NCI-H2227 (cell line): ENCODE results near the gene DSCAML1.

Experiments used
- DNase-seq: peaks from one replicate; lab custom pipeline; 2025; ENCODE audit not compliant: unreplicated experiment; lab: John Stamatoyannopoulos, UW

Gene DSCAML1

DNA sequence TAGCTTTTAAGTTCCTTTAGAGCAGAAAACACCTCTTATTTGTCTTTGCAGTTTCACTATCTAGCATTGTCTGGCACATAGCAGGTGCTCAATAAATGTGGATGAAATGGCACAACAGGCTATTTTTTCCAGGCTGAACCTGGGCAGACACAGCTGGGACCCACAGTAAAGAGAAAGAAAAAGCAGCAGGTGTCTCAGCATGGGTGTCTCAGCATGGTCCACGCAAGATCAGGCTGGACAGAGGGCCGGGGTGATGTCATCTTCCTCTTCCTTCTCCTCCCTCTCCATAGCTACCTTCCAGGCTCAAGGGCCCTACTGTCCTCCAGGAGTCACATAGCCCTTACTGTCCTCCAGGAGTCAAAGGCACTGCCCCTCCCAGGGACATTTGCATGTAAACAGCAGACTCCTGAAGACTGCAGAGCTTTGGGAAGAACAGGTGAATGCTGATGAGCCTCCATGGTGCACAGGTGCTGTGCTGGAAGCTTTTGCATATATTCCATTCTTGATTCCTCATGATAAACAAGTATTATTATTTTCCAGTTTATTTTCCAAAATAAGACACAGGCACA, 65.2 kb downstream of the DSCAML1 start:
- no peak for DNase-seq

DNA sequence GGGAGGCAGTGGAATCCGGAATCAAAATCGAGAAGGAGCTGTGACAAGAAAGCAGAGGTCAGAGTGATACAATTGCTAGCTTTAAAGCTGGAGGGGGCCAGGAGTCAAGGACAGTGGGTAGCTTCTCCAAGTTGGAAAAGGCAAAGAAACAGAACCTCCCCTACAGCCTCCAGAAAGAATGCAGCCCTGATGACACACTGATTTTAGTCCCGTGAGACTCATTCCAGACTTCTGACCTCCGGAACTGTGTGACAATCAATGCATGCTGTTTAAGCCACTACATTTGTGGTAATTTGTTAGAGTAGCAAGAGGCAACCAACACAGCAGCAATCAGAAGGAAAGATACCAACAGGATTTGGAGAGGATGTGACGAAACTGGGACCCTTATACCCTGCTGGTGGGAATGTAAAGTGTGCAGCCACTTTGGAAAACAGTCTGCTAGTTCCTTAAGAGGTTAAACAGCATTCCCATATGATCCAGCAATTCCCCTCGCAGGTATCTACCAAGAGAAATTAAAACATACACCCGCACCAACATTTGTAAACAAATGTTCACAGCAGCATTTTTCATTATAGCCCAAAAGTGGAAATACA, 66.7 kb downstream of the DSCAML1 start:
- no peak for DNase-seq

DNA sequence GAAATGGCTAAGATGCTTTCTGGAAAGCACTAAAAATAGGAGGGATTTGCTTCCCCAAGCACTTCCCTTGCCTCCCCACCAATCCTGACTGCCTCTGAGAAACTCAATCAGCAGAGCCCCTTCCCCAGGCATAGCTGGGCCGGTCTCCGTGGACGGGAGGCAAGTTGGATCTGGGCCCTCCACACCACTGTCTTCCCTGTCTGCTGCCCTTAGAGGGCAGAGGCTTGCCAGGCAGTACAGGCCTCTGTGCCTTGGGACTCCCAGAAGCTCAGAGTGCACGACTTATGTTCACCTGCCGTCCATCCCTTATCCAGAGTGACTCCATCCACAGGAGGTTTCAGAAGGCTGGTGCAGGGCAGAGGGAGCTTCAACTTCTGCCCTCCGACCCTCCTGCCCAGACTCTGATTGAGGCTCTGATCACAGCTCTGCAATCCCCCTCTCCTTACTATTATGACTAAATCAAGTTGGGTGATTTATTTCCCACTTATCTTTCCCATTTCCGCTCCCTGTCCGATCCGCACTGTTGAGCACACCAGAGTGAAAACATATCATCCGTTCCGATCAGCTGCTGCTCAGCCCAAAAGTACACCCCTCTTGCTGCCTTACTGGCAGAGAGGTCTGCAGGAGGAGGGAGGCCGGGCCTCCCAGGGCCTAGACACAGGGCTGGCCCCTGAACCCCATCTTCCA, 71.8 kb downstream of the DSCAML1 start:
- no peak for DNase-seq

DNA sequence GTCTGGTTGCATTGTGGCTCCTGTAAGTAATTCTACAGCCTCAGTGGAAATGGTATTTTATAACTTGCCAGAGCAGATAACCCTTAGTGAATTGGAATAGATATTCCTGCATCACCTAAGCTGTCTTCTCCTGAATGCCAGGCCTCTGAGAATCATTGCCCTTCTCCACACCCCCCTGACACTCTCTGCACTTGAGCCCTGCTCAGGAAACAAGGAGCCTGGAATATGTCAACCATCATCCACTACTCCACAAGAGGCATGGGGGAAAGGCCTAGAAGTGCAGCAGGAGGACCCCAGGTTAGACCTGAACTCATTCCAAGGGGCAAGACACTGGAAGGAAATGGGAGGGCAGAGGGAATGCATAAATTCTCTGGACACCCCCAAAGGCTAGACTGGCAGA, 72.4 kb downstream of the DSCAML1 start:
- DNase-seq: no peak

DNA sequence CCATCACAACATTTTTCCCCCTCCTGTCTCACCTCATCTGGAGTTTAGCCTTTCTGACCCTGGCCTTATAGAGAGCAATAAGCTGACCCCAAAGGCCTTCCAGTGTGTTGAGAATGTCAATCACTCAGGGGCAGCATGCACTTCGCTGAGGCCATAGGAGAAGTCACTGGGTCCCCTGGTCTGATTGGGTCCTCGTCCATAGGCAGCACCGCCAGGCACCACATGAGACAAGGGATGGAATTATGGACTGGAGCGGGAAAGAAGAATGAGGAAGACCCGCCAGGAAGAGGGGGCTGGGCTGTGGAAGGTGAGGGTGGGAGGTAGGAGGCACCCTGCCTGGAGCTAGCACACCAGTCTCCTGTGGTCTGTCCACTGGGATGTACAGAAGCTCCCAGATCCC, 72.9 kb downstream of the DSCAML1 start:
- DNase-seq: no peak

DNA sequence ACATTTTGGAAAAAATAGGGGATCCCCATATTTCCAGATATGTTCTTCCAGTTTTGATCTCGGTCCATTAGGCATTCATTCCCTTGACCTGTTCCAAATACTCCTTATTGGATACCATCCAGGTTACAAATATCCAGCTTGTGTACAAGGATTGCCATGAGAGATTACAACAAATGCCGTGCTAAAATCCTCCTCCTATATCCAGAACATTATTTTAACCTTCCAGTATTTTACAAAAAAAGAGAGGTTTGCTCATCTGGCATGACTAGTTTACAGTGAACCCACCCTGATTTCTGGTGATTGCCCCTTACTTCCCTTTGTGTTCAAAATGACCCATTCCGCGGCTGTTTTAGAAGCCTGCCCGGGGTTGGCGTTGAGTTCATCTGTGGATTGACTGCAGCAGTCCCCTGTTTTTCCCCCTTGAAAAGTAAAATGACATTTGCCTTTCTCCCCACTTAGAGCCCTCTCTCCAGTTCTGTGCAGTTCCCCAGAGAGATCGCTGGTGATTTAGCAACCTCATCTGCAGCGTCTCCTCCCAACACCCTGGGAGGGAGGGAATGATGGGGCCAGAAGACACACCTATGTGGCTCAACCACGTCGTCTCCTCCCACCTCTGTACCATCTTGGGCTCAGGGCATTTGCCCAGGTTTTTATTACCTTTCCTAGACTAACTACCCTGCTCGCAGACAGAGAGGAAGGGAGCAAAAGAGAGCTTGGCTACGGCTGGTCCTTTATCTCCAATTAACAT, 73.6 kb downstream of the DSCAML1 start:
- peak; percentile 14 for DNase-seq

DNA sequence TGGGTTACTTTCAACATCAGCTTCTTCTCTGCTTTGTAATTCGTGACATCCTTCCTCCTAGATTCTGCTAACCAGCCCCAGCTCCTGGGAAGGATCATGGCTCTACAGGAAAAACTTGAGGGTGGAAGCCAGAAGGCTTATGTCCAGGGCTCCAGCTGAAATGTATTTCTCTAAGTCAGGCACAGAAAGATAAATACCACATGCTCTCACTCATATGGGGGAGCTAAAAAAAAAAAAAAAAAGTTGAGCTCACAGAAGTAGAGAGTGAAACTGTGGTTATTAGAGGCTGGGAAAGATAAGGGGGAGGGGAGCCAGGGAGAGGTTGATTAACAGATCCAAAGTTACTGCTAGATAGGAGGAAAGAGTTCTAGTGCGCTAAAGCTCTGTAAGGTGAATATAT, 74.9 kb downstream of the DSCAML1 start:
- no peak for DNase-seq

DNA sequence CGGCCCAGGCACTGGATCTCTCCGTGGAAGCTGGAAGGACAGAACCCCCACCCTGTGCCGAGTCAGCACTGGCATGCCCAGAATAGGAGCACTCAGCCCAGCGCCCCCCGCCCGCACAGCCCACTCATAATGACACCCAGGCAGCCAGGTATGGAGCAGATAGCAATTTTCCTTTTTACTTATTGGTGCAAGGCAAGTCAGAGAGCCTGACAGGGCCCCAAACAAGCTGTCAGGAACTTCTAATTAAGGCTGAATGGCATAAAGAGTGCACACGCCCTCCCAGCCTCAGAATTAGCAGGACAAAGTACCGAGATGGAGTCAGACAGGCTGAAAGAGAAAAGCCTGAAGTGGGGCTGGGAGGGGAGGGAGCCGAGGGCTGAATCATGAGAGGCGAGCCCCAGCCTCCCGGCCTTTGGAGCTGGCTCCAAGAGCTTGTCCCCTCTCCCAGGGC, 76.9 kb downstream of the DSCAML1 start:
- peak; percentile 83 for DNase-seq

DNA sequence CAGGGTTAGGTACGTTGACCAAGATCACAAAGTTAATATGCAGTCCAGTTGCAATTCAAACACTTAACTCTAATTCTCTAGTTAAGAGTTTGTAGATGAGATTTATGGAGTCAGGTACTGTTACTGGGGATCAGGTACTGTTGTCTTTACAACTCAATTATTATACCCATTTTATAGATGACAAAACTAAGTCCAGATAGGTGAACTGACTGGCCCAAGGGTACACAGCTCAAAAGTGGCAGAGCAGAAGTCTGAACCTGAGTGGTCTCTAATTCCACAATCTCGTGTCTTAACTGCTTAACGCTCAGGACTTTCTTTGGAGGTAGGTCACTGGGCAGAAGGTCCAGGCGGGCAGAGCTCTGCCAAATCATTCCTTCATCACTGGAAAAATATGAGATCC, 77.5 kb downstream of the DSCAML1 start:
- DNase-seq: no peak

DNA sequence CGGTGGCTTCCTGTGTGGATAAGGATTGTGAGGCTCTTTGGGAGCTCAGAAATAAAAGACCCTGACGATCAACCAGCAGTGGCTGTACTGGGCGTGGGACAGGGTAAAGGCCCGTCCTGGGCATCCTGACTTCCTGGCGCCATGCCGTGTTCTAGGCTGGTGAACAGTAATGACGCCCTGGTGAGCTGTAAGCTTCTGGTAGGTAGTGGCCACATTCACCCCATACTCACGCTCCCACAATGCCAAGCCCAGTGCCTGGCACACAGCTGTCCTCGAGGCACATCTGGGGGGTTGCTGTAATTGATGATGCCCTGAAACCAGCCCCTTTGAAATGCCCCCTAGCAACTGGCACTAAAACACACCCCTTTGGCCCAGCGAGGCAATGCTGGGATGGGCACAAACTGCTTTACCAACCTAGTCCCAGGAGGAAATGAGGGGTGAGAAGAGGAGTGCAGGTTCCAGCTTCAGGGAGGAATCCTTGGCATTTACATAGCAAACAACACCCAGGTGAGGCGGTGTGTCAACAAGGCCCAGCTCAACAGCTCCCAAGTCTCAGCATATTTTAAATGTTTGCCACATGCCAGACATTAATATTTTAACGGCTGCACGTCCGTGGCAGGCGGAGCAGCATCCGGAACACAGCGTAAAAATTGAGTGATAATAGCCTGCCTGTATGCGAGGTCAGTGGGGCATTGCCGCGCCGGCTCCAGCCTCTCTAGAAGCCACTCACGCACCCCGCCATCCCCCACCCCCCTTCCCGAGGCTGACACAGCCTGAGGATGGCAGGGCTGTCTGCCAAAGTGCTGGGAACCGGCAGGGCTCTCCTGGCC, 79.3 kb downstream of the DSCAML1 start:
- DNase-seq: peak; percentile 60

DNA sequence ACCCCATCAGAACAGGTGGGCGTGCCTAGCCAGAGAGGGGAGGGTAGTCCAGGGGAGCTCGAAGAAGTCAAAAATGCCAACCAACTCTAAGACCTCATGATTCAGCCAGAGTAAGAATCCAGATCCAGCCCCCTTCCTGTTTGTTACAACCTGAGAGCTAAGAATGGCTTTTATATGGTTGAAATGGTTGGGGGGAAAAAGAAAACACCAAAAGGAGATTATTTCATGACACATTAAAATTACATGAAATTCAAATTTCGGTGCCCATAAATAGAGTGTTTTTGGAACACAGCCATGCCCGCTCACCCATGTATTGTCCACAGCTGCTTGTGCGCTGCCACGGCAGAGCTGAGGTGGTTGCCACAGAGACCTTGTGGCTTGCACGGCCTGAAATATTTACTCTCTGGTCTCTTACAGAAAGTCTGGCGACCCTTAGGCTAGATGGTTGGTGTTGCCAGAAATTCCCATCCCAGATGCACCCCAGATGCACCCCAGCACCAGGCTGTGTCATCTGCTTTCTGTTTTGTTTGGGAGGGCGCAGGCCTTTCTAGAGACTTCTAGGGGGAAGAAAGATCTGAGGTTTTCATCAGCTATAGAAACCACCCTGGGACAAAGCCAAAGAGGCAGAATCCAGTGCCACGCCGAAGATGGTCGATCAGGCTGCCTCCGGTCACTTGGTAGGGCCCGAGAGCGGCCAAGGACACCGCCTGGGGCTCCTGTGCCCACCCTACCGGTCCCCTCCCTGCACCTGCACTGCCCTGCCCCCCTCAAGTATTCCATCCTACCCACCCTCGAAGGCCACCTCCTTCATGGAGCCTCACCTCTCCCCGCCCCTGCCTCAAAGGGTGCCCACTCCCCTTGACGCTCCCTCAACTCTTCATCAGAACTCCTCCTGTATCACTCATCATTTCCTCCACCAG, 80.2 kb downstream of the DSCAML1 start:
- DNase-seq: no peak

DNA sequence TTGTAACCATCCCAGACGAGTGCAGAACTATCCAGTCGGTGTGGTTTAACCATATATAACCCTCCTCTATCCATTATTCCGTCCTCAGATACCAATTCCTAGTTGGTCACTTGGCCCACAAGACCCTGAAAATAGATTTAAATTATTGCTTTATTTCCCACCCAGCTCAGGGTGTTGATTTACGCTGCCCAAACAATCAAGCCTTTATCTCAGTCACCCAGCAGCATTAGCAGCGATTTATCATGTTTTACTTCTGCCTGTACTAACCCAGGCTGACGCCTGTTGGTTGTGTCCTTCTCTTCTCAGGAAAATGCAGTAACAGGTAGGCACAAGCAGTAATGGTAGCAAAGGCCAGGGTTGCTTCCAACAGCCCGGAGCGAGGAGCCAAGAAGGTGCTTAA, 81.2 kb downstream of the DSCAML1 start:
- no peak for DNase-seq

DNA sequence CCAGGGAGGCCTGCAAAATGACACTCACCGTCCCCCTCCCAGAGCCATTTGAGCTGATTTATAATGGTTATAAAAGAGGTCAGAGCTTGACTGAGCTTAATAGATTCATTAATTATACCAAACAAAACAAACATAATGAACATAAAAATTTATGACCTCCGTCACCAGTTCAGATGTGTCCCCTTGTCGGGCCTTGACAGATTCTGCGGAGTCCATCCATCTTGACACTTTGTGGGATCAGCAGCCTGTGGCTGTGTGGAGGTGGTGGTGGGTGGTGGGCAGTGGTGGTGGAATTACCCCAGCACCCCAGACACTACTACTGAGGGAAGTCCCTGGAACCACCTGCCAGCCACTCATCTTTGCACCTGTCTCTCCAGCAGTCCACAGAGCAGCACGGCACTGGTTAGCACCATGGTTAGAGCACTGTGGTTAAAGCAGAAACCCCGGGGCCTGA, 83.5 kb downstream of the DSCAML1 start:
- no peak for DNase-seq

DNA sequence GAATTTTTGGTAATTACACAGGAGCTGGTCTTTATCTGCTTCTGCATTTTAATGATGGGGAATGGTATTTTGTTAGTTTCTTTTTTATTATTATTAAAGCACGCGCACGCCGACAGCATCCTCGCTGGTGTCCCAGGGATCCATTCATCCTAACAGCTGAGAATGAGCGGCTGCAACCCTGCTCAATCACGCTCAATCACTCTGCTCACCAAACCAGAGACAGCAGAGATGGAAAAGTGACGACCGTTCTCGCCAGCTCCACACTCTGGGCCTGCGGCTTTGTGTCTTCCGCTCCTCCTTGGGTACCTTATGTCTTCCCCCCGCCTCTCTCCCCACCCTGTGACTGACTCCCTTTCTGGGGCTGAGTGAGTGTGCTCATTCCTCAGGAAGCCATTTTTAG, 84.5 kb downstream of the DSCAML1 start:
- no peak for DNase-seq

DNA sequence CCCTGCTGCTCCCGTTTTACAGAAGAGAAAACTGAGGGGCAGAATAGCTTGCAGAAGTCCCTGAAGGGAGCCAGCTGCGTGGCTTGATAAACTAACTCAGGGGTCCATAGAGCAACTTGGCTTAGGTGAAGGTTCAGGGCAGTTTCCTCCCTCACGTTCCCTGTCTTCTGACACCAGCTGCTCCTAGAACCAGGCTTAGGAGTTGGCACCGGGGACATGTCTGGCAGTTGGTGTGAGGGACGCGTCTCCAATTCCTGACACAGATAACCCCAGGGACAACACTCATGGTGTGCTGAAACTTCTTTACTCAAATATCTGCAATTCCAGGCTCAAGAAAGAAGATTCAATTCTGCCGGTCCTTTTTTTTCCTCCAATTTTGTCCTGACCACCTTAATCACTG, 85.7 kb downstream of the DSCAML1 start:
- no peak for DNase-seq

DNA sequence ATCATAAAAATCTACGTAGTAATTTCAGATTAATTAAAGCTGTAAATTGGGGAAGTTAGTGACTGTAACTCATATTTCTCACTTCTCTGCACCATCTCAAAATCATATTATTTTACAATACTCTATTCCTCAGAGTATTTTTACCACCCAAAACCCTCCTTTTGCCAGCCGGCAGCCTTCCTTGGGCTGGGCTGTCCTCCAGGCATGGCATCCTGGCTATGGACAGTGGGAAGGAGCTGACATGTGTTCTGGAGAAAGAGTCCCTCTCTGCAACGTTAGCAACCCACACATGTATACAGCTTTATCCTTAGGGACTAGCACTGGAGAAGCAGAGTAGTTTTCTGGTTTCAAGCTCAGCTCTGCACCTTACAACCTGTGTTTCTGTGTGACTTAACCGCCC, 86.8 kb downstream of the DSCAML1 start:
- no peak for DNase-seq

DNA sequence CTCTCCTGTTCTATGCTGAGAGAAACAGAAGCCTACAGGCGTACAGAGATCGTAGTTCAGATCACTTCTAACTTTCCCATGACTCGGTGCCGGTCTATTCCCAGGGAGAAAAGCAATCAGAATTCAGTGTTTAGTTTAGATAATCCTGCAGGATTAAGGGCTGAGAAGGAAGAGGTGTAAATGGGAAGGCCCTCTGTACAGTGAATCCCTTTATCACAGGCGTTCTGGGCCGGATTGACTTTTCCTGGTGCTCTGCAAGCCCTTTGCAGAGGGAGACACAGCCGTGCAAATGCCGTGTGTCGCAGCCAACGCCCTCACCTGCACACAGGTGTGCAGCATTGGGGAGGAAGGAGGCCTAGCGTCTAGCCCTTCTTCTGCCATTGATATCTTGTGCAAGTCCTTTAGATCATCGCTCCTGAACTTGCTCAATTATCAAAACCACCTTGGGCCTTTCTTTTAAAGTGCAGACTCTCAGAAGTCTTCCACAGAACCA, 90.6 kb downstream of the DSCAML1 start:
- no peak for DNase-seq

DNA sequence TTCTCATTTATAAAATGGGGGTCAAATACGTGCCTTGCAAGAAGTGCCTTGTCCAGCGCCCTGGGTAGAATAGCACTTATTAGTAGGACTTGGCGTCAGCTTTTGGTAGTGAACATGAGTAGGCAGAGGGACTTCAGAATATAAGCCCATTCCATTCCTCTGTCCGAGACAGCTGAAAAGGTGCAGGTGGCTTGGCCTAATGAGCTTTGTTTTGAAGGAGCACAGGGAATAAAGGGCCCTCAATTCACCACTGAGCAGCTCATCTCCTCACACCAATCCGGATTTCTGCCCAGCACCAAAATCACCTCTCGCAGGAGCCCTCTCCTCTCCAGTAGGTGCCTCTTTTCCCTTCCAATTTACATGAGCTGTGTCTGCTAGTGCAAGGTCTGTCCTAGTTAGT, 91.2 kb downstream of the DSCAML1 start:
- DNase-seq: no peak

DNA sequence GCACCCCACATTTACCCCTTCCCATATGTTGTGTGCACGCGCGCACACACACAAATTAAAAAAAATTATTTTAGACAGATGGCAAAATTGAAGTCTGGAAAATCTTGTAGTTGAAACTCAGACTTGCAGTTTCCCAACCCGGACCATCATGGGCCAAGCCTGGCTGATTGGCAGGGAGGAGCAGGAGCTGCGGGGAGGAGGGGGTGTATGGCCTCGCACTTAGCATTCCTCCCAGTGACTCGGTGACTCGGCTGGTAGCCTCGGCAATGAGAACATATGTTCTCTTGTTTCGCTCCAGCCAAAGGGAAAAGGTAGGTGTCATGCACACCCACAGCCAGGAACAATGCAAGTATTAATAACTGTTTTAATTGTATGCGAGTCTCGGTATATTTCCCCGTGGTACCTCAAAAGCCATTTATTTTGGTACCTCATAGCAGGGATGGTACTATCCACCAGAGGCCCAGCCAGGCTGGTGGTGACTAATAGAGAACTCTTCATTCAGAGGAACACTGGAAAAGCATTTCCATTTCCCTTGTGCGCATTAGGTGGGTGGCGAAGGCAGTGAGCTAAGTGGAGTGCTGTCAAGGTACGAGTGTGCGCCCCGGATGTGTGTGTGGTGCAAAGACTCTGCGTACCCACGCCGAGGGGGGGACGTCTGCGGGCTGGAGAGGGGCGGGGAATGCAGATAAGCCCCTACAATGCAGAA, 92.5 kb downstream of the DSCAML1 start:
- peak; percentile 54 for DNase-seq
